Loucy (cell line): ENCODE results near the gene OLAH.

Experiments used
- CTCF ChIP-seq: fragments of 200-600 bp; sonication (generic); conservative IDR thresholded peaks from 2 replicates; pipeline ENCODE4 v1.5.1; 2014; ENCODE audit warnings: mild to moderate bottlenecking, antibody characterized with exemption, low read length
- EZH2phosphoT487 ChIP-seq: fragments of 200-600 bp; IDR thresholded peaks from 2 replicates; pipeline ENCODE4 v1.6.1; 2018; ENCODE audit warnings: antibody characterized with exemption, mild to moderate bottlenecking, moderate library complexity, borderline replicate concordance

- TF ChIP-seq CTCF (no peak), EZH2phosphoT487 (no peak)
Measured at GRCh38 chr10:15059914-15060313, 16.2 kb downstream of the OLAH start.
